GM06990 (cell line): Measurements from ENCODE around the gene SOWAHD.

Source experiments
- DNase-seq: peaks from one replicate; pipeline ENCODE4 v3.0.0-alpha.2; 2011; ENCODE audit not compliant: insufficient read length; ENCODE audit errors: extremely low read depth
- H3K27me3 ChIP-seq: replicated peaks from 2 replicates; pipeline ENCODE4 v1.6.0; 2011; ENCODE audit warnings: low read length; ENCODE audit not compliant: control insufficient read depth, insufficient read depth
- H3K36me3 ChIP-seq: 2 replicates; pipeline ENCODE4 v1.5.1; 2011; ENCODE audit warnings: low read length; ENCODE audit not compliant: control insufficient read depth, insufficient read depth
- H3K4me3 ChIP-seq: replicated peaks from 2 replicates; pipeline ENCODE4 v1.5.1; 2011; ENCODE audit warnings: low read depth, mild to moderate bottlenecking, control low read depth, low read length
- CTCF ChIP-seq: IDR thresholded peaks from 2 replicates; pipeline ENCODE4 v1.5.1; 2011; ENCODE audit warnings: low read length, control low read depth, mild to moderate bottlenecking, inconsistent platforms; ENCODE audit not compliant: insufficient read depth, poor library complexity, severe bottlenecking

The SOWAHD gene

GRCh38 chrX:119775517-119776238, 17.3 kb downstream of the SOWAHD start:
- no peak for DNase-seq
- TF ChIP-seq CTCF, result no peak
- H3K4me3 ChIP-seq, result no peak overlapping the region
- H3K27me3 ChIP-seq, result no peaks in the 10 kb centered on the region
- no peaks in the 10 kb centered on the region for H3K36me3 ChIP-seq

- no peak for DNase-seq
- TF ChIP-seq CTCF, result no peak
- Histone ChIP-seq H3K36me3 (no peaks in the 10 kb centered on the region; the same call in 1 of the 2 replicates), H3K4me3 (no peak overlapping the region), H3K27me3 (no peaks in the 10 kb centered on the region)
These were observed 20.4 kb downstream of the SOWAHD start for GRCh38 chrX:119778829-119779228.

GRCh38 chrX:119783026-119783425, 24.6 kb downstream of the SOWAHD start:
- TF ChIP-seq CTCF, result no peak
- DNase-seq, result no peak
- no peak overlapping the region for H3K4me3 ChIP-seq
- H3K36me3 ChIP-seq, result peaks cover 3% of the 10 kb centered on the region
- H3K27me3 ChIP-seq, result no peaks in the 10 kb centered on the region

GRCh38 chrX:119784747-119785446, 26.5 kb downstream of the SOWAHD start:
- Histone ChIP-seq H3K4me3 (no peak overlapping the region), H3K36me3 (peaks cover 3% of the 10 kb centered on the region), H3K27me3 (no peaks in the 10 kb centered on the region)
- DNase-seq, result peak; percentile 33
- TF ChIP-seq CTCF, result peak; percentile 90

GRCh38 chrX:119790977-119791436, 32.6 kb downstream of the SOWAHD start:
- no peaks in the 10 kb centered on the region; the same call in 1 of the 2 replicates for H3K36me3 ChIP-seq
- TF ChIP-seq CTCF, result peak; percentile 23
- H3K4me3 ChIP-seq, result peak overlapping the region; percentile 79
- no peak for DNase-seq
- no peaks in the 10 kb centered on the region for H3K27me3 ChIP-seq
